Tibial nerve (tissue), 4 donors: Measurements from ENCODE around the gene RAD51AP1. TPM values are rescaled to one million over a fixed set of nuclear protein-coding genes. Genes with fewer than 3 reads are reported as not detected.

Experiments
- DNase-seq, 2 donors: peaks; one replicate each; pipeline ENCODE4 v3.0.0-alpha.2; 2019; ENCODE audit warnings: low spot score in 2 of 2
- H3K27ac ChIP-seq, 4 donors: fragments of 200-600 bp; sonication (generic) in 3 of 4; one replicate each; pipeline ENCODE4 v1.5.1; 2017 to 2019; ENCODE audit warnings: mild to moderate bottlenecking in 1 of 4
- H3K27me3 ChIP-seq, 2 donors: fragments of 200-600 bp; sonication (generic) in 1 of 2; one replicate each; pipeline versions ENCODE4 v1.5.1 to v1.6.0; 2017 to 2019
- H3K36me3 ChIP-seq, 3 donors: fragments of 200-600 bp; sonication (generic); one replicate each; pipeline ENCODE4 v1.5.1; 2018 to 2019
- H3K4me1 ChIP-seq, 4 donors: fragments of 200-600 bp; sonication (generic) in 3 of 4; one replicate each; pipeline ENCODE4 v1.5.1; 2017 to 2019
- H3K4me3 ChIP-seq, 4 donors: fragments of 200-600 bp; sonication (generic) in 3 of 4; one replicate each; pipeline ENCODE4 v1.5.1; 2017 to 2019; ENCODE audit warnings: mild to moderate bottlenecking in 1 of 4, moderate library complexity in 1 of 4
- H3K9me3 ChIP-seq, 4 donors: fragments of 200-600 bp; sonication (generic) in 3 of 4; one replicate each; pipeline ENCODE4 v1.5.1; 2017 to 2019
- CTCF ChIP-seq, 5 experiments: fragments of 200-600 bp in 3 of 5; fragments of 450-650 bp in 2 of 5; sonication (generic) in 3 of 5; IDR thresholded peaks; one replicate each; pipeline ENCODE4 v1.5.1; 2016 to 2019; ENCODE audit warnings: antibody characterized with exemption in 5 of 5, mild to moderate bottlenecking in 3 of 5, moderate library complexity in 2 of 5
- EP300 ChIP-seq, 2 donors: sonication (generic); formaldehyde crosslinking; IDR thresholded peaks; one replicate each; pipeline ENCODE4 v1.6.1; 2017; ENCODE audit warnings: antibody characterized with exemption in 2 of 2, mild to moderate bottlenecking in 1 of 2
- POLR2A ChIP-seq, 2 donors: fragments of 450-650 bp; IDR thresholded peaks; one replicate each; pipeline ENCODE4 v1.6.1; 2017; ENCODE audit warnings: antibody characterized with exemption in 2 of 2, mild to moderate bottlenecking in 2 of 2, moderate library complexity in 2 of 2
- WGBS, 2 donors: methylation state at CpG; one replicate each; pipeline ENCODE4 v1.1.5; 2018; 5-methylcytosine and 5-hydroxymethylcytosine counted together
- total RNA-seq, 4 donors: library from RNA; depleted of rRNA; stranded (reverse); fragments of >200 nt; gene quantifications; one replicate each; pipeline ENCODE4 v1.1.0, GENCODE V29; 2016

RAD51AP1 gene
- total RNA-seq = 1 to 10 TPM in 2 of 4 donors, under 1 TPM in 2; 0.44 to 4.8 (median 1.6) TPM

- H3K4me1 ChIP-seq = peaks cover 0 to 28% (median 15%) of the 10 kb centered on the region in 4 donors
- DNase-seq = peak; percentile 87 to 88
- TF ChIP-seq POLR2A (IDR thresholded peaks at IDR 0.05) (peak in 1 of 2 donors; percentile 21), EP300 (IDR thresholded peaks at IDR 0.05) (peak; percentile 69 to 91), CTCF (IDR thresholded peaks at IDR 0.05) (peak in 2 of 5 experiments; percentile 19 to 52)
- no peaks in the 10 kb centered on the region for H3K9me3 ChIP-seq
- H3K27me3 ChIP-seq = no peaks in the 10 kb centered on the region
- peak within 1 kb of the TSS; percentile 61 to 90 (median 72) for H3K4me3 ChIP-seq
- H3K36me3 ChIP-seq = peaks cover 0 to 15% (median 0%) of the 10 kb centered on the region in 3 donors
- WGBS, 2 donors = 0 to 1% methylated on average over 49 of the region's 49 CpGs
- peak within 1 kb of the TSS; percentile 76 to 94 (median 94) for H3K27ac ChIP-seq
Measured at GRCh38 chr12:4538207-4539160, at the start of gene RAD51AP1. Gene RAD51AP1, plus strand, starts transcription at chr12:4538890. Its CDS starts 50 bp downstream, at chr12:4538940.

DNA sequence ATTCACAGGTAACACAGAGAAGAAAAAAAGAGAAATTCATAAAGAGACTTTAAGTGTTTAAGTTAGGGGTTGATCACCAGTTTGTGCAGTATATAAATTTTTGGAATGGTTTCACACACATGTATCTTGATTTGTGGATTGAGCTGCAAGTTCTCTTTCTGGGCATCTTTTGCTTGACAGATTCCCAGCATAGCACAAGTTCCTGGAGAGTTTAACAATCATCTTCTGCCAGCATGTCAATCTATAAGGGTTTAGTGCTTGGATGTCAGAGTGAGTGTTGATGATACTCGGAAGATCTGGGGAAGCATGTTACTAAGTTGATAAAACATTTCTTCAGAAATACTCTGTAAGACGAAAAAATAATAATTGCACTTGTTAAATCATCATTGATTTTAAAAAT is 49.1 kb upstream of the RAD51AP1 start:
- H3K9me3 ChIP-seq = no peaks in the 10 kb centered on the region
- no peak for DNase-seq
- TF ChIP-seq CTCF (IDR thresholded peaks at IDR 0.05) (no peak), POLR2A (IDR thresholded peaks at IDR 0.05) (no peak), EP300 (IDR thresholded peaks at IDR 0.05) (no peak)
- H3K4me3 ChIP-seq = no peak overlapping the region
- no peaks in the 10 kb centered on the region for H3K4me1 ChIP-seq
- no peaks in the 10 kb centered on the region for H3K27me3 ChIP-seq
- peaks cover 0 to 52% (median 0%) of the 10 kb centered on the region in 3 donors for H3K36me3 ChIP-seq
- 93 to 94% methylated on average over 2 of the region's 2 CpGs for WGBS, 2 donors
- no peak overlapping the region for H3K27ac ChIP-seq

- Histone ChIP-seq H3K4me3 (no peak overlapping the region), H3K4me1 (no peaks in the 10 kb centered on the region), H3K27ac (no peak overlapping the region), H3K27me3 (no peaks in the 10 kb centered on the region), H3K36me3 (peaks cover 1 to 61% (median 2%) of the 10 kb centered on the region in 3 donors), H3K9me3 (no peaks in the 10 kb centered on the region)
- 94 to 98% methylated on average over 1 of the region's 1 CpG for WGBS, 2 donors
- TF ChIP-seq CTCF (IDR thresholded peaks at IDR 0.05) (no peak), POLR2A (IDR thresholded peaks at IDR 0.05) (no peak), EP300 (IDR thresholded peaks at IDR 0.05) (no peak)
- no peak for DNase-seq
Measured at GRCh38 chr12:4490973-4491372, 47.7 kb upstream of the RAD51AP1 start.

DNA sequence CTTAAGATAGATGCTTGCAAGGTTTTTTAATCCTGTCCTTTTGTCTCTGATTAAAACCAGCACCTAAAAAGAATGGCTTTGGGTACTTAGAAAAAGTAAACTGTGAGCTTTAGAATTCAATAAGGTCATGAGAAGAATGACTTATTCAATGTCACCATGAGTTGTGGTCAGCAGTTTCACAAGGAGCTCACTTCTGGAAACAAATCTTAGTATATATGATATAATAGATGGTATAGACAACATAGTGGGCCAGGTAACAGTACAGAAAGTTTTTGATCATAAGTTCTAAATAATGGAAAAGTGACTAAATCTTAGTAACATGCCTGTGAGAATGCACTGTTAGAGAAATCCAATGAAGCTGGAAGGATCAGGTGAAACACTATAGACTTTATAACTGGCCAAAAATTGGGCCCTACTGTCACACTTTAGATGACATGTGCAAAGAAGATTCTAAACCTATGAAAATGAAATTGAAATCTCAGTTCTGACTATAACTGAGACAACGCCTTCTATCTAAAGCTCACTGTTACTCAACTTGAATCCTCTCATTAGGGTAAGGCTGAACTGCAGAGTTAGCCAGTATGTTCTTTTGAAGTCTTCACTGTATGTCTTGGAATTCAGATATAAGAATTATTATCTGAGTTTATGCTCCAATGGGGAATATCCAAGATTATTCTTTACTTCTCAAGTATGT is 42.4 kb upstream of the RAD51AP1 start:
- Histone ChIP-seq H3K4me1 (no peaks in the 10 kb centered on the region), H3K27me3 (no peaks in the 10 kb centered on the region), H3K36me3 (peaks cover 2 to 68% (median 15%) of the 10 kb centered on the region in 3 donors), H3K9me3 (no peaks in the 10 kb centered on the region), H3K4me3 (no peak overlapping the region), H3K27ac (no peak overlapping the region)
- WGBS, 2 donors = 83 to 92% methylated on average over 1 of the region's 1 CpG
- no peak for TF ChIP-seq POLR2A (IDR thresholded peaks at IDR 0.05)
- TF ChIP-seq EP300 (IDR thresholded peaks at IDR 0.05) = no peak
- no peak for TF ChIP-seq CTCF (IDR thresholded peaks at IDR 0.05)
- no peak for DNase-seq
